AG08395 (cell line): ENCODE measurements around the gene WFS1.

ENCODE experiments used
- DNase-seq: peaks from one replicate; pipeline ENCODE4 v3.0.0; 2012; ENCODE audit warnings: mixed read lengths, low spot score

WFS1 gene

GRCh38 chr4:6235012-6235411 lies 34.6 kb upstream of the WFS1 start:
- no peak for DNase-seq

GRCh38 chr4:6235901-6236640 lies 33.6 kb upstream of the WFS1 start:
- no peak for DNase-seq

- DNase-seq, result no peak
Measured at GRCh38 chr4:6236816-6237390, 32.7 kb upstream of the WFS1 start.

- no peak for DNase-seq
Measured at GRCh38 chr4:6239486-6239885, 30.2 kb upstream of the WFS1 start.

- no peak for DNase-seq
Measured at GRCh38 chr4:6239968-6240367, 29.7 kb upstream of the WFS1 start.

GRCh38 chr4:6241062-6241845 lies 28.4 kb upstream of the WFS1 start:
- DNase-seq, result no peak

GRCh38 chr4:6242271-6243029 lies 27.2 kb upstream of the WFS1 start:
- no peak for DNase-seq

- DNase-seq, result no peak
Measured at GRCh38 chr4:6245246-6246169, 24.1 kb upstream of the WFS1 start.

GRCh38 chr4:6246170-6246634 lies 23.4 kb upstream of the WFS1 start:
- no peak for DNase-seq

GRCh38 chr4:6248394-6248793 lies 21.3 kb upstream of the WFS1 start:
- DNase-seq, result no peak

- peak; percentile 80 for DNase-seq
Measured at GRCh38 chr4:6250235-6250983, 19.2 kb upstream of the WFS1 start.

- DNase-seq, result no peak
Measured at GRCh38 chr4:6250984-6251295, 18.7 kb upstream of the WFS1 start.

- DNase-seq, result no peak
Measured at GRCh38 chr4:6251365-6251764, 18.3 kb upstream of the WFS1 start.

GRCh38 chr4:6252051-6252450 lies 17.6 kb upstream of the WFS1 start:
- no peak for DNase-seq

GRCh38 chr4:6253111-6253510 lies 16.5 kb upstream of the WFS1 start:
- DNase-seq, result no peak

- no peak for DNase-seq
Measured at GRCh38 chr4:6253961-6254360, 15.7 kb upstream of the WFS1 start.

GRCh38 chr4:6256141-6256540 lies 13.5 kb upstream of the WFS1 start:
- DNase-seq, result no peak

- DNase-seq, result no peak
Measured at GRCh38 chr4:6257247-6258025, 12.2 kb upstream of the WFS1 start.

- no peak for DNase-seq
Measured at GRCh38 chr4:6258026-6258360, 11.7 kb upstream of the WFS1 start.

- no peak for DNase-seq
Measured at GRCh38 chr4:6258741-6259140, 10.9 kb upstream of the WFS1 start.
